NCI-H2029 (cell line): ENCODE measurements around the gene RBM43.
"Not testable (repeated sequence)": the region's sequence is repeated elsewhere in the genome, so short reads cannot be mapped to it uniquely, and the experiment has no call there.

Source experiments
- DNase-seq: peaks from one replicate; lab custom pipeline; 2025; lab: John Stamatoyannopoulos, UW

The RBM43 gene

DNA sequence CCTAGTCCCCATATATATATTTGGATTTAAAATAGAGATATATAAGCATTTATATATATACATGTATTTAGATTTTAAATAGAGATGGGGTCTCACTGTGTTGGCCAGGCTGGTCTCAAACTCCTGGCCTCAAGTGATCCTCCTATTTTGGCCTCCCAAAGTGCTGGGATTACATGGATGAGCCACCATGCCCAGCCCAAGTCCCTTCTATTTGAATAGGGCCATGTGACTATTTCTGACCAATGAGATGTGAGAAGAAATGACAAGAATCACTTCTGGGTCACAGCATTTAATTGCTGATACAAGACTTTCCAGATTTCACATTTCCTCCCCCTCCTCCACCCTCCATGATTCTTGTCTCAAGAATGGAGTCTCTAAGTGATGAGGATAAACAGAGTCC, 6.4 kb upstream of the RBM43 start:
- DNase-seq, result no peak

GRCh38 chr2:151267537-151267936, 5.9 kb upstream of the RBM43 start:
- DNase-seq, result no peak

DNA sequence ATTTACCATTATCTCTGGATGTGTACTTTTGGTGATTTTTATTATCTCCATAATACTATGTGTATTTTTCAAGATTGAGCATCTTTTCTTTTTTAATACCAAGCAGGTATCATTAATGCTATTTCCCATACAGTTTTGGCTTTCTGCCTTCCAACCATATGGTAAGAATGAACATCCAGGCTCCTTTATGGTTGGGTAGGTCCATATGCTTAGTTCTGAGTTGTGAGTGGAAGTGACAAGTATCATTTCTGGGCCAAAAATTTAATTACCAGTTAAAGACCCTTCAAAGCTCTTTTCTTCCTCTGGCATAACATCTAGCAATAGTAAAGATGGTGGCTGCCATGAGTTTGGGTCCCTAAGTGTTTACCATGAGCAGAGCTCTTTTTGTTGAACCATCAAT, 4.3 kb upstream of the RBM43 start:
- DNase-seq, result no peak

DNA sequence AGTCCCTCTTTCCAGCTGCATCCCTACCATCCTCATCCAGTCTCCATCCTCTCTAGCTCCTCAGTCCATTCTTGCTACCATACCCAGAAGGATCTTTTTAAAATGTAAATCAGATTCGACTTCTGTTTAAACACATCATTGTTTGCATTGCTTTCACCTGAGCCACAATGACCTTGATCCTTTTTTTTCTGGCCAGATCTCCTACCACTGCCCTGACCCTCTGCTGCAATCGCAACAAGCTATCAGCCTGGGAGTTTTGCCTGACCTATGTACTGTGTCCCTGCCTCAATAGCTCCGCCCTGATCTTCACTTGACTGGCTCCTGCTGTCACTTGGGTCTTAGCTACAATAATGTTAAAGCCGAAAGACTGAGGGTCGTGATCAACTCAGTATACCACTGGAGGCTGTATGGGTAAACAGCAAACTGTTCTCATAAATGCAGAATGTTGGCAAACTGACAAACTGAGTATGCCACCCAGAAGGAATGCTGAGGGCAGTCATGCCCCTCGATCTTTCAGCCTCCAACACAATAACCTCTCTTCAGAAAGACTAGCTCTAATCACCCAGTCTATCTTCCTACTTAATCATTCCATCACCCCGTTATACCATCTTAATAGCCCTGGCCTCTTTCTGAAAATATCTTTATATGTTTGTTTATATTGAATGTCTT, 2.6 kb upstream of the RBM43 start:
- no peak for DNase-seq

DNA sequence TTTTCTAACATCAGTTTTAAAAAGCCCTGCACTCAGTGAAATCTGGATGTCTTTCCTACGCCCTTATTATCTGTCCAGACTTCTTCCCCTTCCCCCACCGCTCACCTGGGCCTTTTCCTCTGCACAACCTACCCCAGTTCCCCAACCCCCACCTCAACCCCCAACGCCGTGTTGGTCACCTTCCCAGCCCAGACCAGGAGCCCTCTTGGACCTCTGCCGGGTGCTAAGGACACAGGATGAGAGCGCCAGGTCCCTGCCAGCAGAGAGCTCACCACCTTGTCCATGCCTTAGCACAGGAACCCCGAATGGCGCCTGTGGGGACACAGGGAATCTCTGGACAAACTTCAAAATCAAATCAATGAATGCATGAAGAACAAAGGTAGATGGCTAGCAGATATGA, 966 bp upstream of the RBM43 start:
- no peak for DNase-seq

- no peak for DNase-seq
Measured at GRCh38 chr2:151261977-151262291, 271 bp upstream of the RBM43 start.

GRCh38 chr2:151260573-151261230, 961 bp downstream of the RBM43 start:
- DNase-seq, result no peak

DNA sequence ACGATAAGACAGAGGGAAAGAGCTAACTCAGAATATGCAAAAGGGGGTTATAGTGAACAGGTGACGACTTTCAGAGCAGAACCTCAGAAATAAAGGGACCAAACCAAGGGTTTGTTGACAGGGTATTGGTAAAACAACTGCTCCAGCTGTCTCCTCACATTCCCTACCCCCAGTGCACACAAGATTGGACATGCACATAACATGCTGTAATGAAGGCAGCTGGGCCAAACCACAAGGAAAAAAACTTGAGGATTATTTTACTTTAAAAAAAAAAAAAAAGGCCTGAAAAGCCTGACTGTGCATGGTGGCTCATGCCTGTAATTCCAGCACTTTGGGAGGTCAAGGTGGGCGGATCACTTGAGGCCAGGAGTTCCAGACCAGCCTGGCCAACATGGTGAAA, 3.5 kb downstream of the RBM43 start:
- no peak for DNase-seq

DNA sequence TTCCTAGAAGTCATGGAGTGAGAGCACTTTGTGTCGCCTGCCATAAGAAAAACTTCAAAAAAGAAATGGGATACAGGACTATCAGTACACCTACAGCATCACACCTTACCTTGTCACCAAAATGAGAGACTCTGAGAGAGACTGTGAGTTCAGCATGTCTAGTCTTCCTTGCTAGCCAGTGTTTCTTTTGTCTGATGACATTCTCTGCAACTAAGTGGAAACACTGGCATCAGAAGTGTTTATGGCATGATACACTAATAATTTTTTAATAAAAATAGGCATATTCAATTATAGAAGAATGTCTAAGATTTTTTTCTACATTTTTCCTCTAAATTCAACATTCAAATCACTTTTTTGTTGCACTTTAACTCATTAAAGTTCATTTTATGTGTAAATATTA, 9.0 kb downstream of the RBM43 start:
- no peak for DNase-seq

DNA sequence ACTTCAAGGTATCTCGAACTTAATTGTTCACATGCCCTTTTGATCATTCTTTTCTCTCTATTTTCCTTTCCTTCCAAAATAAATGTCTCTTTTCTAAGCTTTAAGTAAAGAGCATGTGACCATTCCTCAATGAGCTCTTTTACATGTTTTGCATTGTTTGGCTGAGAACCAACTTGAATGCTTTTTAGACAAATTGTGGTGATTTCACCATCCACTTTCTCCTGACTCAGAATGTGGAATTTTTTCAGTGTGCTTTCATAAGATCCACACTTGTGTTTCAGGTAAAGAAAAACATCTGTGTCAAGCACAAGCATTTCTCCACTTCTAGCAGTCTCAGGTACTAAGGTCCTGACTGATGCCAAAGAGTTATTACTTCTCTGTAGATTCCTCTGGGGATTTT, 10.7 kb downstream of the RBM43 start:
- no peak for DNase-seq

GRCh38 chr2:151247432-151247831, 14.2 kb downstream of the RBM43 start:
- no peak for DNase-seq

DNA sequence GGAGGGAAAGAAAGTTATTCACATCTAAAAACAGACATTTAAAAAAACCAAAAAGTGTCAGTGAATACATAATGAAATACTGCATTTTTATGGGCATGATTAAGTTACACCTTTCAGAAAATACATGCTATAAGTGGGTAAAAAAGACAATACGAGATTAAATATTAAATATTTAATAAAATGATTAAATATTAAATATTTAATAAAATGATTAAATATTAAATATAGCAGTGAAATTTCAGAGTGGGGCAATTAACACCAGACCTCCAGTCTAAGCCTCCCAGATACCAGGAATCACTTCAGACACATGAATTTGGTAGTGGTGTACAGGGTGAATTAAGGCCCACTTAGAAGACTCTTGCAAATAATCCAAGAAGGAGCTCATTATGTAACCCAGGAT, 15.5 kb downstream of the RBM43 start:
- DNase-seq, result no peak

GRCh38 chr2:151243468-151243867, 18.2 kb downstream of the RBM43 start:
- no peak for DNase-seq

- DNase-seq, result no peak
Measured at GRCh38 chr2:151241224-151241623, 20.4 kb downstream of the RBM43 start.

DNA sequence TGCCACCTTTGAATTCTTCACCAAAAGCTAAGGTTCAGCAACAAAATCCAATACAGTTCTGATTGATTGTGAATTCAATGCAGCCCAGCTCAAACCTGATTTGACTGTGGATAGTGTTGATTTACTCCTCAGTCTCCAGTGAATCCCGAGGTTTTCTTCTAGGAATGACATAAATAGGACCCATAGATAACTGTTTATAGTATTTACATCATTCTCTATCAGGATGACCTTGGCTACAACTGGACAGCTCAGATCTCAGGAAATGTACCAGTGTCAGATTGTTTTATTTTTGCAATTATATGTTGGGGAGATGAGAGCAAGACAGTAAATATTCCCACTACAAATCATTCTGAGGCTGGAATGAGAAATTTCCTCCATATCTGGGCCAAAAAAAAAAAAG, 21.2 kb downstream of the RBM43 start:
- DNase-seq, result no peak

DNA sequence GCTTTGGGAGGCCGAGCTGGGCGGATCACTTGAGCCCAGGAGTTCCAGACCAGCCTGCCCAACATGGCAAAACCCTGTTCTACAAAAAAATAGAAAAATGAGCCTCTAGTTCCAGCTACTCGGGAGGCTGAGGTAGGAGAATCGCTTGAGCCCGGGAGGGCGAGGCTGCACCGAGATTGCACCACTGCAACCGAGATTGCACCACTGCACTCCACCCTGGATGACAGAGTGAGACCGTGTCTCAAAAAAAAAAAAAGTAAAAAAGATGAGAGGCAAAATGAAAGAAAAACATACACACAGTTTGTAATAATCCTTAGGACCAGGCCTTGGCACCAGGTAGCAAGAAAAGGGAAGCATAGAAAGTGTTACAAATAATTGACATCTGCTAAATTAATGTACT, 22.0 kb downstream of the RBM43 start:
- no peak for DNase-seq

- peak; percentile 13 for DNase-seq
Measured at GRCh38 chr2:151238527-151239487, 22.9 kb downstream of the RBM43 start.

GRCh38 chr2:151237422-151238025, 24.1 kb downstream of the RBM43 start:
- no peak for DNase-seq

DNA sequence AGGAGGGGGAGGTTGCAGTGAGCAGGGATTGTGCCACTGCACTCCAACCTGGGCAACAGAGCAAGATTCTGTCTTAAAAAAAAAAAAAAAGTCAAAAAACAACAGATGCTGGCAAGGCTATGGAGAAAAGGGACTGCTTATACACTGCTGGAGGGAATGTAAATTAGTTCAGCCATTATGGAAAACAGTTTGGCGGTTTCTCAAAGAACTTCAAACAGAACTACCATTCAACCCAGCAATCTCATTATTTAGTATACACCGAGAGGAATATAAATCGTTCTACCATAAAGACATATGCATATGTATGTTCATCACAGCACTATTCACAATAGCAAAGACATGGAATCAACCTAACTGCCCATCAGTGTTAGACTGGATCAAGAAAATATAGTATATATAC, 27.9 kb downstream of the RBM43 start:
- not testable (repeated sequence) for DNase-seq

- not testable (repeated sequence) for DNase-seq
Measured at GRCh38 chr2:151233288-151233687, 28.4 kb downstream of the RBM43 start.

DNA sequence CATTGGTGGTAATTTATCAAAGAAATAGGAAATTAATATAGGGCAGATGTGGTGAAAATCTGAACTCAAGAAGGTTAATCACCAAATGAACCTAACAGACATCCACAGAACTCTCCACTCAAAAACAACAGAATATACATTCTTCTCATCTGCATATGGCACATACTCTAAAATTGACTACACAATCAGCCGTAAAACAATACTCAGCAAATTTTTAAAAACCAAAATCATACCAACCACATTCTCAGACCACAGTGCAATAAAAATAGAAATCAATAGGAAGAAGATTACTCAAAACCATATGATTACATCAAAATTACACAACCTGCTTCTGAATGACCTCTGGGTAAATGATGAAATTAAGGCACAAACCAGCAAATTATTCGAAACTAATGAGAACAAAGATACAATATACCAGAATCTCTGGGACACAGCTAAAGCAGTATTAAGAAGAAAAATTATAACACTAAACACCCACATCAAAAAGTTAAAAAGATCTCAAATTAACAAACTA, 31.0 kb downstream of the RBM43 start:
- DNase-seq, result no peak

DNA sequence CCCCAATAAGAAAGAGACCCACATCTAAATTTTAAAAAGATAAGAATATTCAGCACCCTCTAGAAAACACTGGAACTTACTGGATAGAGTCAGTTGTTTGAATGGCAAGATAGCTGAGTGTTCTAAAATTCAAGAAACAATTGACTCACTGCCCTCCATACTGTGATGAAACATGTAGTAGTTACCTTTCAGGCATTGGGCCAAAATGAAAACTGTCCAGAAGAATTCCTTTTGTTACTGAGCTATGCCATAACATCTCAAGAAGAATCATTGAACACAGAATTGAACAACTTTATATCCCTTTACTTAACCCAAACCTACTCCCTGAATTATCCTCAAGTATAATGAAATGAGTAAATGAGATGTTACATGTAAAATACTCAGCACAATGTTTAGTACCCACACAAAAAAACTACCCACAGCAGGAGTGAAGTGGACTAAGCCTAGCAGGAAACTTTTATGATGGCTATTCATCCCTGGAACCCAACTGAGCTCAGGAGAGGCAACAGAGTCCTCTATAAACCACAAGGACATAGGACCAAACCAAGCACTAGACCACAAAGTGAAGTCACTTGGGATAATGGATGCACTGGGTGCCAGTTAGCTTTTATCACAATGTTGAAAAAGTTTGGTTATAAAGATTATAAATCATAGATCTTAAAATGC, 32.7 kb downstream of the RBM43 start:
- no peak for DNase-seq
